ENCODE results near the gene METTL3.

The METTL3 gene

DNA sequence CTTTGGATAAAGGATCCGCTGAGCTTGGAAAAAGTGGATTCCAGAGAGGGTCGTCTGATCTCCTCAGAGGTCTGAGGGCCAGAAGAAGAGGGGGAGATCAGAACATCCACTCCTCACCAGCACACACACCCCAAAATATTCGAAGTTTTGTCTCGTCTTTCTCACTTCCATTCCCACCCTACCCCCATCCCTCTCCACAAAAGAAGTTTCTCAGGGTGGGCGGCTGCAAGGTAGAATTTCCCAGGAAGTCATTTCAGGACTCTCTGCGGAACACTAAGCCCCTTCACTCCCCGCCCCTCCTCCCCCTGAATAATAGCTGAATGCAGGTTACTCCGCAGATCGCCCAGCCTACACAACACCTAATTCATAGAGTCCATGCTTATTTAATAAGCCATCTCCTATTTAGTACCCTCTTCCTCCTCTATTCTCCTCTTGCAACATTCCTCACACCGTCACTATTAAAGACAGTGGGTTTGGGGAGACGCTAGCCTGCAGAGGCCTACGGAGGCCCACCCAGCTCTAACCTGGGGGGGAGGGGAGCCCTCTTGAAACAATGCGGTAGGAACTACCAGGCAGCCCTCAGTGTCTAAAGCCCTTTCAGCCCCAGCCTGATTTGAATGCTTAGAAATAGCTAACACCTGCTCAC, 15.7 kb upstream of the METTL3 start:
- no peak for DNase-seq (ENCODE audit: low spot score)

DNA sequence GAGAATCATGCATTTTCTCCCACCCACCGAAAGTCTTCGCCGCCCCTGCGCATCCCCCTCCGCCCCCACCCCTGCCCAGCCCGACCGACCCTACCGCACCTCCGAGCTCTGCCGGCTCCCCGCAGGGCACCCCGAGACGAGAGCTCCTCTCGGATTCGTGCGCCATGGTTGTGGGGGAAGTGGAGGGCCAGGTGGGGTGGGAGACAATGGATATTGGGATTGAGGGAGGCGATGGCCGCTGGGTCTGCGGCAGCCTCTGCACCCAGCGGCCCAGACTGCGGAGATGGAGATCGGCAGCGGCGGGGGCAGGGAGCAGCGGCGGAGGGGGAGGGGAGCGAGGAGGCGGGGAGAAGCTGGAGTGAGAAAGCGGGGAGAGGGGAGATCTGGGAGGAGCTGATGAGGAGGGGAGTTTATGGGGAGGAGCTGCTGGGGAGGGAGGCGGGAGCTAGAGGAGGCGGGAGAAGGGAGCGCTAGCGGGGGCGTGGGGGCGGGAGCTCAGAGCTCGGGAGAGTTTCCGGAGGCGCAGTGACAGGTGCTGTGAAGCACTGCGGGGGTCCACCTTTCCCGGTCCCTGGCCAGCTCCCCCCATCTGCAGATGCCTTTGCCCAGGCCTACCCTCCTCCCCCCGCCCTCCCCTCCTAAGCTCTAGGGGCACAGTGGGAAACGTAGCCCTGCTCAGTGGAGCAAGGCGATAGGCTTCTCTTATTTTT, 15.0 kb upstream of the METTL3 start, which contains the start of gene SALL2:
TSS of gene SALL2 (minus strand) at position 385 of the 710 bp plus-strand sequence. CDS start at position 166, 219 bp downstream.
- peak; percentile 50 for DNase-seq (ENCODE audit: low spot score)

DNA sequence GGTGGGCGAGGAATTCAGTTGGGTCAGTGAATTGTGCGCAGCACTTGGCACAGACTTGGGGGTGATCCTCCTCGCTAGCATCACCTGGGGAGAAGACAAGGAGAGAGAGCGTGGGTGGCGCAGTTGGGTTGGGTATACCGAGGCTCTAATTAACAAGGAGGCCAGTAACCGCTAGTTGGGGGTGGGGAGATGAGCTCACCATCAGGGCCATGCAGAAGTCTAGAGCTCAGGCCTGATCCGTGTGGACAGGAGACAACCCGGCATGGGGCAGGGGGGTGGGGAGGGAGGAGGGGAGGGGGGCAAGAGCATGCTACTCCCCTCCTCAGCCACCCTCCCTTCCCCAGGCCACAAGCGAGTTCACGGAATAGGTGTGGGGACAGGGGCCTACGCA, 14.4 kb upstream of the METTL3 start:
- DNase-seq (ENCODE audit: low spot score), result no peak

DNA sequence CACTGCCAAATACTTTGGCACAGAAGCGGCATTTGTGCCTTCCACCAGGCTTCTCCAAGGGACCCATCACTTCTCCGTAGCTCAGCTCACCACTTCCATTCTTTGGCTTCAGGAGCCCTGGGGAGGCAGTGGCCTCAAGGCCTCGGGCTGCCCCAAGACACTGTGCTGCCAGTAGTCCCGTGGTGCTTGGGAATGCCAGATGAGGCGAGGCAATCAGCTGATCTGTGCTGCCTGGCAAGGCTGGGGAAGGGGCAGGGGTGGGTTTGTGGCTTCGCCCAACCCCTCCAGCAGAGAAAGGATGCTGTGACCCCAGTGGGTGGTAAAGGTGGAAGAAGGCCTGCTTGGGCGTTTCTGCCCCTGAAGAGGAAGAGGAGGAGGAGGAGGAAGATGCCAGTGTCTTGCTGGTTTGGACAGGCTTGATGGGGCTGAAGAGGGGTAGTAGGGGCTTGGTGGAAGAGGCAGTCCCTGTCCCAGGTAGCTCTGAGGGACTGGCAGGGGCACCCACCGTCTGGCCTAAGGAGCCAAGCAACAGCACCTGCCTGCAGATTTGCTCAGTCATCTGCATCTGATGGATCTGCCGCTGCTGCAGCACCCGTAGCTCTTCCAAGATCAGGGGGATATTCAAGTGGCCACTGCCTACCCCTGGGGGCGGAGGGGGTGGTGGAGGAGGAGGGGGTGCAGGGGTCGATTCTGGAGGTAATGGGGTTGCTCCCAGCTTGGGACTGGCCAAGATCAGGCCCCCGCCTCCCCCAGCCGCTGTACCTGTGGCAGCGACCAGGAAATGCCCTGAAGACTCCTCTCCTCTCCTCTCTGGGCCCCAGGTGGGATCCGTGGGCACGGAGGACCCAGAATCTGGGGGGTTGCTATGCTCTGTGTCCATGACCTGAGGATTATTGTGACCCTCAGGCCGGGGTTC, 13.7 kb upstream of the METTL3 start:
- no peak for DNase-seq (ENCODE audit: low spot score)

DNA sequence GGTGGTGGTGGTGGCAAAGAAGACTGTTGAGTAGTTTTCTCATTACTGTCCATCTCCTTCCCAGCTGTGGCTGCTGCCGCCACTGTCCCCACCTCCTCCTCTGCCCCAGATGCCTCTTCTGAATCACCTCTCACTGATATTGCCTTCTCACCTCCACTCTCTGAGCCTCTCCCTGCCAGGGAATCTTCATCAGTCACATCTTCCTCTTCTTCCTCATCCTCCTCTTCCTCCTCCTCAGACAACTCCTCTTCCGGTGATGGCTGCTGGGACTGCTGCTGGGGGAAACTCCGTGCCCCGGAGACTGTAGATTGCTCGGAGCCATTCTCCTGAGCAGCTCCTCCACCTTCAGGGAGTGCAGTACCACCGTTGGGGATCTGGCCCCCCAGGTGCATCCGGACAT, 12.1 kb upstream of the METTL3 start:
- DNase-seq (ENCODE audit: low spot score), result no peak

DNA sequence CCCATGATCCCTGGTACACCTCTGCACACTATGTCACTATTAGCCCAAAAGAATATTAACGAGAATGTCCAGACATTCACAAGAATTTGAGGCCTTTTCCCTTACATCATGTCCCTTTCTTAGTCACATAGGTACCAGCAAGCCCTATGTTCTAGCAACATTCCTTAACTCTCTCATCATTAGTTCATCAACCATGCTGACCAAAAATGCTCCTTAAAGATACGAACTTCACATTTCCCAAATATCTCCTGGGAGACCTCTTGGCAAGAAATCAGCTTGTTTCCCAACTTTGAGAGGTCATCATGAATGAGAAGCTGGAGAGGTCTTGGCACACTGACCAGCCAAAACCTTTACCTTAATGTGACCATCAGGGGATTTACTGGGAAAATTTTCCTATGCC, 10.4 kb upstream of the METTL3 start:
- DNase-seq (ENCODE audit: low spot score), result no peak

DNA sequence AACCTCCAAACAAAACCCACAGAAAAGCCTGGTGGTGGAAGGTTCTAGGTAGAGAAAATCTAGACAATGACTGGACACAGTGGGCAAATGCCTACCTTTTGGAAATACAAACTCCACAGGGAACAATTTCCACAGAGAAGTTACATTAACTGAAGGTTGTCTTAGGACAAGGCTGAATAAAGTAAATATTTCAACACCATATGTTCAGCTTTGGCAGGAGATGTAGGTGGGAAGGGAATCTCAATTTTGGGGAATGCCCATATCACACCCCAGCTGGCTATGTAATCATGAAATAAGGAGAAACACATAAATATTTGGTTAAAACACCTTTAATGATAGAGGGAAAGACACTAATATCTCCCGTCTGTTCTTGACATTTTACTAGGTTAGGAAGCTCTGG, 9.6 kb upstream of the METTL3 start:
- DNase-seq (ENCODE audit: low spot score), result no peak

DNA sequence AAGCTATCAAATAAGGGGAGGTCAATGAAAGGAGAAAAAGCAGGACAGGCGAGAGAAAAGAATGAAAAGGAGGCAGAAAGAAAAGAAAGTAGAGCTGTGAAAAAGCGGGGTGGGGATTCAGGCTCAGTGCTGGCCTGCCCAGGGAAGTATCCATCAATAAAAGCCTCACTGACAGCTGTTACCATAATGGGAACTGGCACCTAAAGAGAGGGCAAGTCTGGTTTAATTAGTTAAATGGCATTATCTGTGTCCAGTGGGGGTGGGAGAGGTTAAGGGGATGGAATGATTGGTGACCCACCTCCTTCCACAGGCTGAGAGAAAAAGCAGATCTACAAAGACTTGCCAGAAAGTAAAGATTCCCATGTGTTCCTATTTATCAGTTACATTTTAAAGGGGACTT, 7.6 kb upstream of the METTL3 start:
- no peak for DNase-seq (ENCODE audit: low spot score)

DNA sequence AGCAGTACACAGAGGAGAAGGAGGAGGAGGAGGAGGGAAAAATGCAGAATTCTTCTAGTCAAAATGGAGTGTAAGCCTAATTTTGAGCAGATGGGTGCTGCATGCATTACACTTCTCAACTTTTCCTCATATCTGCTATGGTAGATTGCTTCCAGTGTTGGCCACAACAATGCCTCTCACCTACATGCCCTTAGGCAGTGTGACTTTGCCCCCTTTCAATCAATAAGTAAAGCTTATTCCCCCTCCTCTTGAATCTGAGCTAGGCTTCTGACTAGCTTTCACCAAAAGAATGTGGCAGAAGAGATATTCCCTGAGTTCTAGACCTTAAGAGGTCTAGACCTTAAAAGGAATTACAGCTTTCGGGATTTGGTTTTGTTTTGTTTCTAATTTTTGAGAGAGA, 3.2 kb upstream of the METTL3 start:
- DNase-seq (ENCODE audit: low spot score), result no peak

DNA sequence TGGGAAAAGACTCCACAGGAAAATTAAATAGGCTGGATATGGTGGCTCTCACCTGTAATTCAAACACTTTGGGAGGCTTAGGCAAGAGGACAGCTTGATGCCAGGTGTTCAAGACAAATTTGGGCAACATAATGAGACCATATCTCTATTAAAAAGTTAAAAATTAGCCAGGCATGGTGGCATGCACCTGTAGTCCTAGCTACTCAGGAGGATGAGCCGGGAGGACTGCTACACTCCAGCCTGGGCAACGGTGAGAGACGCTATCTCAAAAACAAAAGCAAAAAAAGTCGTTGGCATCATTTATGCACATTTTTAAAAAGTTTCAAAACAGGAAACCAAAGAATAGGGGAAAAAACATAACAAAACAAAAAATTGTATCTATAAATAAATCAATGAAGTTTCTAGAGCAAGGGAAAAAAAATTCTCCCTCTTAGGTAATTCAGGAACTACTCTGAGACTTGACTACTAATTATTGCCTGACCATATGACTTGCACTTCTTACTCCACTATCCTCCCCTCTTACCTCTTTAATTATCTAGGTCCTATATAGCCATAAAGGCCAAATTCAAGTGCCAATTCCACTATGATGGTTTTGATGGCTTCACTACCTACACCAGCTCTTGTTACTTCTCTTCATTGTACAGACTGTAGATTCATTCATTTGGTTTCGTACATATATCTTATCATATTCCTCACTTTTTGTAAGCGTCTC, 1.6 kb downstream of the METTL3 start:
- no peak for DNase-seq (ENCODE audit: low spot score)

DNA sequence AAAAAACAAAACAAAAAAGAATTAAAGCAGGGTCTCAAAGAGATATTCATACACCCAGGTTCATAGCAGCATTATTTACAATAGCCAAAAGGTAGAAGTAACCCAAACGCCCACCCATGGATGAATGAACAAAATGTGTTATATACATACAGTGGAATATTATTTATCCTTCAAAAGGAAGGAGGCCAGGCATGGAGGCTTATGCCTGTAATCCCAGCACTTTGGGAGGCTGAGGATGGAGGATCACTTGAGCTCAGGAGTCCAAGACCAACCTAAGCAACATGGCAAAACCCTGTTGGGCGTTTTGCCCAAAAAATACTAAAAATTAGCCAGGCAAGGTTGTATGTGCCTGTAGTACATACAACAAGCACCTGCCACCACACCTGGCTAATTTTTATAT, 4.6 kb downstream of the METTL3 start:
- DNase-seq (ENCODE audit: low spot score), result no peak

DNA sequence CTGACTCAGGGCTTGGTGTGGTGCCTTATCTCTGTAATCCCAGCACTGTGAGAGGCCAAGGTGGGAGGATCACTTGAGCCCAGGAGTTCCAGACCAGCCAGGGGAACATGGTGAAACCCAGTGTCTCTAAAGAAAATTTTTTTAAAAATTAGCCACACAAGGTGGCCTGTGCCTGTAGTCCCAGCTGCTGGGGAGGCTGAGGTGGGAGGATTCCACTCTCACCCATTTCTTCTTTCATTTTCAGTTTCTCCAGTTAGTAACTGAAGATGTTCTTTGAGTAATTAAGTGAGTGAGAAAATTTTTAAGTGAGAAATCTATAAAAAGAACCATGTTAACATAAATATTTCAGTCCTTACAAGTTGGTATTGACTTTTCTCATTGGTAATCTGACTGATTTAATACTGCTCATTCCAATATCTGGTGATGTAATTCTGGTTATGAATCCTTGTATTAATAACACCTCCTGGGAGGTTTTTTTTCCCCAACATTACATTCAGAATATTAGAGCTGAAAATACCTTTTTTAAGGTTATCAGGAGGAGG, 6.1 kb downstream of the METTL3 start:
- no peak for DNase-seq (ENCODE audit: low spot score)

DNA sequence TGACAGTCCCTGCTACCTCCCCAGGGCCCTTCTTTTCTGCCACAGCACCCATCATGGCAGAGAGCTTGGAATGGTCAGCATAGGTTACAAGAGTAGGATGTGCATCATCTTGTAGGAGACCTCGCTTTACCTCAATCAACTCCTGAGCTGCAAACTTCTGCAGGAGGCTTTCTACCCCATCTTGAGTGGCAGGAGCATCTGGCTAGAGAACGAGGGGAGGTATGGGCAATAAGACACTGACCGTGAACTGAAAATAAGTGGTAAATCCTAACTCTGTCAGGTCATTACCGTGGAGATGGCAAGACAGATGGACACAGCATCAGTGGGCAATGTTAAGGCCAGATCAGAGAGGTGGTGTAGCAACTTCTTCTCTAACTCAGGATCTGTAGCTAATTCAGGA, 7.8 kb downstream of the METTL3 start:
- no peak for DNase-seq (ENCODE audit: low spot score)

DNA sequence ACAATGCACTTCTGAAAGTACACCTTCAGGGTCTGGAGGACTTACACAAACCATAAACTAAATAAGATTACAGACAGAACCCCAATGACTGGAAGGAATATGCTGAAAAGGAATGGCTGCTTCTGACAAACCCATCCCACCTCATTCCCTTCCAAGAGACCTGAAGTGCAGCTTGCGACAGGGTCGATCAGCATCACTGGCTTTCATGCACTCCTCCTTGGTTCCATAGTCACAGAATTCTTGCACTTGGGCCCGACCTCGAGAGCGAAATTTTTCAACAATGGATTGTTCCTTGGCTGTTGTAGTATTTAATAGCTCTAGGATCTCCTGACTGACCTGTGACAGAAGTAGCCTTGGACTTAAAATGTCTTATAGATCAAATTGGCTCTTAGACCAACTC, 9.6 kb downstream of the METTL3 start:
- no peak for DNase-seq (ENCODE audit: low spot score)

DNA sequence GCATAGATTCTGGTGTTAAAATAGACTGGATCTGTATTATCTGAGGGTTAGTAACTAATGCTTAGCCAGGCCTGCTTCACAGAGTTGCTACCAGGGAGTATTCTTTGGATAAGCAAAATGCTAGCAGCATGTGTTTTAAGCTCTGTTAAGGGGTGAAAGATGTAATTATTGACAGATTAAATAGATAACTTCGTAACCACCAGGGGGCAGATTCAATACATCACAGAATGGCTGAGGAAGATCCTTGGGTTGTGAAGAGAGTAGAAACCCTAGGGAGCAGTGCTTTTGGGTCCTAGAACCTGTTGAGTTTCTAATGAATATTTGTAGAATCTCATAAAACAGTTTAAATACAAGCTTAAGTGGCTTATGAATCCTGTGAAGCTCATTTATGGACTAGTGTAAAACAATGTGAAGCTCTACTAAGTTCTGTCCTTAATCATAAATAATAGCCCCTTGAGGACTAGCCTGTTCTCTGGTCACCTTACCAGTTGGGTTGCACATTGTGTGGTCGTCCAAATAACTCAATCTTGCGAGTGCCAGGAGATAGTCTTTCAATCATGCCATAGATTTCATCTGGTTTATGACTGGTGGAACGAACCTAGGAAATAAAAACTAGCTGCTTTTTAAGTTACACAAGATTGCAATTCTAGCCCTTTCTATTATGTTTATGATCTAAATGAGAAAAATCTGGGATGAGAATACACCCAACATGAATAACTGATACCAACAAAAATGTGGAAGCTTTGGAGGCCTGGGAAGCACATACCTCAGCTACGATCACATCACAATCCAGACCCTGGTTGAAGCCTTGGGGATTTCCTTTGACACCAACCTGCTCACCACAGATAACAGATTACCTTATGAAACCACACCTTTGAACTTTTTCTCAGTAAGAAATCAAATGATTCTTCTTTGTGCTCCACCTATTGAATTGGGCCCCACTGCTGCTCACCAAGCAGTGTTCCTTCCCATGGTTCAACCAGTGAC, 12.3 kb downstream of the METTL3 start:
- peak; percentile 23 for DNase-seq (ENCODE audit: low spot score)

DNA sequence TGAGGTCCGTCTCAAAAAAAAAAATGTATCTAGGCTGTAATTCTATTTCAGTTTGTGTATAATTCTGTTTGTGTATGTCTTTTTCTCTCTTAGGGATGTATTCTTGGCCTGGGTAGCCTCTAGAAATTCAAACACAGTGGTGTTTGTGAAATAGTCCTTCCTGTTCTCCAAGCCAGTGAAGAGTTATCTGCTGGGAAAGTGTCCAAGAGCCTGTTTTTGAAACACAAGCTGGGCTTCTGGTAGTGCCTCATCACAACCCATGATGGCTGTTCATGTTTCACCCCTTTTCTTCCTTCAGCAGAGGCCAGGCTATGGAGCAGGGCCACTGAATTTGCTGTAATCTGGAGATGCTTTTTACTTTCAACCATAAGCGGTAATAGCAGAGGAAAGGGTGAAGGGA, 14.7 kb downstream of the METTL3 start:
- no peak for DNase-seq (ENCODE audit: low spot score)

DNA sequence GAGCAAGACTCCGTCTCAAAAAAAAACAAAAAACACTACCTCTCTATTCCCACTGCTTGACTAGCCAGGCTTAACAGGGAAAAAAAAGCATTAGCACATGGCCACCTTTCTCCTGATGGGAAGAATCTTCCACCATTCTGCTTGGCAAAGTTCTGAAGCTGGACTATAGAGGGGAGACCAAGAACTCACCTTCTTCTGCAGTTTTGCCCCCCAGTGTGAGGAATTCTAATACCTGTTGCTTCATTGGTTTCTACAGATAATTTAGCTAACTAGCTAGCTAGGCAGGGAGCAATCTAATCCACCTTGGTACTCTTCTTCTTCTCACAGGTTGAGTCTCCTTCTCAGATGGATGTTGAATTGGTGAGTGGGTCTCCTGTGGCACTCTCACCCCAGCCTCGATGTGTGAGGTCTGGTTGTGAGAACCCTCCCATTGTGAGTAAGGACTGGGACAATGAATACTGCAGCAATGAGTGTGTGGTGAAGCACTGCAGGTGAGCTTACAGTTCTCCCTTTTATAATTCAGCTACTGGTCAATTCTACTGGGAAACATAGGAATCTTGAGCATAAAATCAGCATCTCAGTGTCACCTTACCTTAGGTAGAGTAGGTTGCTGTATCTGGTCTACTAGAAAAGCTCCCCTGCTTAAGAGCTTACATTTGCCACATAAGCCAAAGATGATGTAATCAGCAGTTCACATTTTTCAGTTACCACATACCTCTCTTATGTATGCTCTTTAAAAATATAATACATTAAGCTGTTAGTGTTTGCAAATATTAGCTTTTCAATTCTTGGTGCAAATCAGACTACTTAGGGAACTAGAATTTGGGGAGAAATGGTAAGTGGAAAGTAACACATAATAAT, 16.0 kb downstream of the METTL3 start:
- DNase-seq (ENCODE audit: low spot score), result no peak

DNA sequence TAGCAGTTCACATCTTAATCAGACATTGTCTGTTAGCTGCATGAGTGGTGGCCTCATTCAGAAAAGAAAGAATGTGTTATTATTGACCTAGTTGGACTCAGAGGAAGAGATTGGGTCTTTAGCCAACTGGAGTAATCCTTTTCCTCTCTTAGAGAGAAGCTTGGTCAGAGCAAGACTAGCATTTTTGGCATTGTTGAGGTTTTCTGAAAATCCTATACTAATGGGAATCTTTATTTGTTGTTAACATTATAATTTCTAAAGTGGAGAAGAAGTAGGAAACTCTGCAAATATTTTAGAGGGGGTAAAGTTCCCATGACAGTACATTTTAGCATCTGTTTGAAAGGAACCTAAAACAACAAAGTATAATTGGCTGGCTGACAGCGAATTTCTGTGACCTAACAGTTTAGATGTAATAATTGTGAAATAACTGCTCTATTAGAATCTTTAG, 24.5 kb downstream of the METTL3 start:
- no peak for DNase-seq (ENCODE audit: low spot score)

DNA sequence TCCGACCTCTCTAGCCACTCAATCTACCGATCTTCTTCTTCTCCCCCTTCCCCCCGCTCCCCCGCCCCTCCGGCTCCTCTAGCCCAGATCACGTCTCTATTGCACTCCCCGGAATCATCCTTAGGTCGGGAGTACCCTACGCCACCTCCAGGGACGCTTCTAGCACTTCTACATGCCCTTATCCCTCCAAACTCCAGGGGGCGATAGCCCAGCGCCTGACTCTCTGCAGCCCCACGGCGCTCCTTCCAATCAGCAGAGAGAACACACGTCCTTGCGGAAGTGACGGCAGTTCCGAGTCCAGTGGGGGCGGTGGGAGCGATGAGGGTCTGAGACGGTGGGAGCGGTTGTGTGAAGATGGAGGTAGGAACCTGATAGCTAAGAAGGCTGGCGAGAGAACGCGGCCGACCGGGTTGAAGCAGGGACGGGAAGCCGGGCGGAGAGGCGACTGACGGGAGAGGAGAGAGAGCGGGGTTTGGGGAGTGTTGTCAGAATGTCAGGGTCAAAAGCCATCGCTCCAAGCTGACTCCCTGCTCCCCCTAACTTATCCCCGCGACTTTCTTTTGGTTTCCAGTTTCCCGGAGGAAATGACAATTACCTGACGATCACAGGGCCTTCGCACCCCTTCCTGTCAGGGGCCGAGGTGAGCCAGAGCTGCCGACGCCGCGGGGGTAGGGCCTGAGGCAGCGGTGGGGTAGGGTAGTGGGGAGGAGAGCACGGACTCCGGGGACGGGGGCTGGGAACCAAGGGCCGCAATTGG, 34.0 kb downstream of the METTL3 start, which contains the start of the genes RAB2B and TOX4:
TSS of gene RAB2B (minus strand) at position 35 of the 757 bp plus-strand sequence. CDS start 87 bp downstream, outside the sequence.
TSS of gene TOX4 (plus strand) at position 271 of the 757 bp plus-strand sequence. CDS start at position 355, 84 bp downstream.
- DNase-seq (ENCODE audit: low spot score), result peak; percentile 80
